MM.1S (cell line): ENCODE results near the gene GTF2F2.

Source experiments
- DNase-seq: peaks from one replicate; pipeline ENCODE4 v3.0.0-alpha.2; 2015
- H2AFZ ChIP-seq: fragments of 300-600 bp; sonication (generic); 2 replicates; pipeline ENCODE4 v1.6.0; 2016; ENCODE audit warnings: antibody characterized with exemption, low read length
- H3F3A ChIP-seq: fragments of 300-600 bp; sonication (generic); 2 replicates; pipeline ENCODE4 v1.6.1; 2016; ENCODE audit warnings: mild to moderate bottlenecking, antibody characterized with exemption, low read length, moderate library complexity, mixed read lengths; ENCODE audit not compliant: insufficient read depth
- H3K27ac ChIP-seq: fragments of 300-600 bp; sonication (generic); 2 replicates; pipeline ENCODE4 v1.5.1; 2016; ENCODE audit warnings: mild to moderate bottlenecking, low read length
- H3K27me3 ChIP-seq: fragments of 300-600 bp; sonication (generic); replicated peaks from 2 replicates; pipeline ENCODE4 v1.6.0; 2016; ENCODE audit warnings: low read length; ENCODE audit not compliant: insufficient read depth
- H3K36me3 ChIP-seq: fragments of 300-600 bp; sonication (generic); replicated peaks from 2 replicates; pipeline ENCODE4 v1.6.1; 2016; ENCODE audit warnings: mild to moderate bottlenecking, low read length, mixed read lengths; ENCODE audit not compliant: insufficient read depth
- H3K4me1 ChIP-seq: fragments of 300-600 bp; sonication (generic); 2 replicates; pipeline ENCODE4 v1.6.1; 2016; ENCODE audit warnings: low read length, mixed read lengths
- H3K4me2 ChIP-seq: fragments of 300-600 bp; sonication (generic); 2 replicates; pipeline ENCODE4 v1.6.0; 2016; ENCODE audit warnings: low read depth, low read length
- H3K4me3 ChIP-seq: fragments of 300-600 bp; sonication (generic); 2 replicates; pipeline ENCODE4 v1.5.1; 2016; ENCODE audit warnings: low read length, mixed read lengths
- H3K79me2 ChIP-seq: fragments of 300-600 bp; sonication (generic); 2 replicates; pipeline ENCODE4 v1.6.1; 2016; ENCODE audit warnings: mixed run types, low read length, mixed read lengths
- H3K9ac ChIP-seq: fragments of 300-600 bp; sonication (generic); 2 replicates; pipeline ENCODE4 v1.6.1; 2016; ENCODE audit warnings: low read length, mixed read lengths
- H3K9me2 ChIP-seq: fragments of 300-600 bp; sonication (generic); replicated peaks from 2 replicates; pipeline ENCODE4 v1.6.1; 2016; ENCODE audit warnings: mild to moderate bottlenecking, low read length, mixed read lengths; ENCODE audit not compliant: insufficient read depth
- H3K9me3 ChIP-seq: fragments of 300-600 bp; sonication (generic); replicated peaks from 2 replicates; pipeline ENCODE4 v1.6.1; 2016; ENCODE audit warnings: mild to moderate bottlenecking, low read length, mixed read lengths; ENCODE audit not compliant: insufficient read depth
- H4K20me1 ChIP-seq: fragments of 300-600 bp; sonication (generic); 2 replicates; pipeline ENCODE4 v1.6.1; 2016; ENCODE audit warnings: mild to moderate bottlenecking, low read length, moderate library complexity, mixed read lengths; ENCODE audit not compliant: insufficient read depth
- EZH2 ChIP-seq: fragments of 300-600 bp; sonication (generic); optimal IDR thresholded peaks from 2 replicates; pipeline ENCODE3; 2017; ENCODE audit warnings: low read depth, mild to moderate bottlenecking, antibody characterized with exemption, low read length, mixed read lengths
- EZH2phosphoT487 ChIP-seq: fragments of 300-600 bp; sonication (generic); IDR thresholded peaks from 2 replicates; pipeline ENCODE4 v1.6.1; 2018; ENCODE audit warnings: antibody characterized with exemption, low read length
- TF ChIP-seq, protein P1 (sequence below): fragments of 300-600 bp; sonication (generic); IDR thresholded peaks from 2 replicates; pipeline ENCODE4 v1.5.1; 2016; ENCODE audit warnings: antibody characterized with exemption, low read length, mixed read lengths

GTF2F2 gene

GRCh38 chr13:45162821-45163220, 42.5 kb downstream of the GTF2F2 start:
- TF ChIP-seq, protein P1, sequence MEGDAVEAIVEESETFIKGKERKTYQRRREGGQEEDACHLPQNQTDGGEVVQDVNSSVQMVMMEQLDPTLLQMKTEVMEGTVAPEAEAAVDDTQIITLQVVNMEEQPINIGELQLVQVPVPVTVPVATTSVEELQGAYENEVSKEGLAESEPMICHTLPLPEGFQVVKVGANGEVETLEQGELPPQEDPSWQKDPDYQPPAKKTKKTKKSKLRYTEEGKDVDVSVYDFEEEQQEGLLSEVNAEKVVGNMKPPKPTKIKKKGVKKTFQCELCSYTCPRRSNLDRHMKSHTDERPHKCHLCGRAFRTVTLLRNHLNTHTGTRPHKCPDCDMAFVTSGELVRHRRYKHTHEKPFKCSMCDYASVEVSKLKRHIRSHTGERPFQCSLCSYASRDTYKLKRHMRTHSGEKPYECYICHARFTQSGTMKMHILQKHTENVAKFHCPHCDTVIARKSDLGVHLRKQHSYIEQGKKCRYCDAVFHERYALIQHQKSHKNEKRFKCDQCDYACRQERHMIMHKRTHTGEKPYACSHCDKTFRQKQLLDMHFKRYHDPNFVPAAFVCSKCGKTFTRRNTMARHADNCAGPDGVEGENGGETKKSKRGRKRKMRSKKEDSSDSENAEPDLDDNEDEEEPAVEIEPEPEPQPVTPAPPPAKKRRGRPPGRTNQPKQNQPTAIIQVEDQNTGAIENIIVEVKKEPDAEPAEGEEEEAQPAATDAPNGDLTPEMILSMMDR = no peak
- TF ChIP-seq EZH2 (no peak), EZH2phosphoT487 (no peak)
- no peak for DNase-seq
- H3K4me1 ChIP-seq = no peaks in the 10 kb centered on the region; the same call in 1 of the 2 replicates
- H3K27me3 ChIP-seq = no peaks in the 10 kb centered on the region
- no peaks in the 10 kb centered on the region for H3K79me2 ChIP-seq
- H4K20me1 ChIP-seq = no peaks in the 10 kb centered on the region
- no peak overlapping the region for H3K4me2 ChIP-seq
- no peaks in the 10 kb centered on the region for H3K36me3 ChIP-seq
- H3K9me3 ChIP-seq = no peaks in the 10 kb centered on the region
- no peak overlapping the region for H2AFZ ChIP-seq
- H3K4me3 ChIP-seq = no peak overlapping the region
- H3K9ac ChIP-seq = no peak overlapping the region
- H3K27ac ChIP-seq = no peak overlapping the region
- no peaks in the 10 kb centered on the region for H3K9me2 ChIP-seq
- 0 out of 2 replicates have a peak, but pooled peaks cover 3% of the 10 kb centered on the region for H3F3A ChIP-seq

- Histone ChIP-seq H3K27ac (no peak overlapping the region), H3K9me3 (no peaks in the 10 kb centered on the region), H2AFZ (no peak overlapping the region), H3K27me3 (no peaks in the 10 kb centered on the region), H3K79me2 (no peaks in the 10 kb centered on the region), H3K4me2 (no peak overlapping the region), H3K9me2 (no peaks in the 10 kb centered on the region), H4K20me1 (no peaks in the 10 kb centered on the region), H3F3A (no peaks in the 10 kb centered on the region), H3K4me3 (no peak overlapping the region), H3K9ac (no peak overlapping the region), H3K4me1 (no peaks in the 10 kb centered on the region), H3K36me3 (no peaks in the 10 kb centered on the region)
- no peak for DNase-seq
- TF ChIP-seq EZH2phosphoT487 (no peak), EZH2 (no peak)
- TF ChIP-seq, protein P1 = no peak
These were observed 46.5 kb downstream of the GTF2F2 start for GRCh38 chr13:45166858-45167257.

DNA sequence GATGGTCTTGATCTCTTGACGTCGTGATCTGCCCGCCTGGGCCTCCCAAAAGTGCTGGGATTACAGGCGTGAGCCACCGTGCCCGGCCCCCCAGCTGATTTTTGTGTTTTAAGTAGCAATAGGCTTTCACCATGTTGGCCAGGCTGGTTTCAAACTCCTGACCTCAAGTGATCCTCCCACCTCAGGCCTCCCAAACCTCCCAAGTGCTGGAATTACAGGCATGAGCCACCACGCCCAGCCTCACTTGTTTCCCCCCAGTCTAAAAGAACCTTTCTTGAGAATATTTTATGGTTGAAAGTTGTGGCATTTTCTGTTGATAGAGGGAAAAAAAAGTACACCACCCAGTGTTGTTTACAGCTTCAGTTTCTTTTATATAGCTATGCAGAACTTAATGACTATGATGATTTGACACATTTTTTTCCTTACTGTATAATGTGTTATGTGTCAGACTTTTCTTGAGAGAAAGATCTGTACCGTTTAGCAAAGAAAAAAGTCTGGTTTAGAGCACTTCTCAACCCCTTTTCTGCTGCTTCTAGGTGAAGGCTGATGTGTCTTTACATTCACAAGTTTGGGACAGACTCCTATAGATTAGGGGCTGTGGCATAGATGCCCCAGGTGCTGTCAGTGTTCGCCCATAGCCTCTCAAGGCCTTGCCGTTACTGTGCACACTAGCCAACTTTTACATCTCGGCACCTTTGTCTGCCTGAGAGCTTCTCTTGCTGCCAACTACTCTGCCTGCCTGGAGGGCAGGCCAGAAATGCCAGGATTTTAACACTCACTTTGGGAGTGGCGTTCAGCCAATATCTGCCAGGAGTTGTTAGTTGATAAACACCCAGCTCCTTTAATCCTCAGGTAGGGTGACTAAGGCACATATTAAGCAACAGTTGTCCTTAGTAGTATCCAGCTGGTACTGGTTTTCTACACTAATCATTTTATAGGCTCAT, 47.6 kb downstream of the GTF2F2 start:
- no peaks in the 10 kb centered on the region for H3K9me2 ChIP-seq
- no peaks in the 10 kb centered on the region for H3K27me3 ChIP-seq
- no peak for DNase-seq
- H3K4me3 ChIP-seq = no peak overlapping the region
- H4K20me1 ChIP-seq = no peaks in the 10 kb centered on the region
- H3K4me1 ChIP-seq = no peaks in the 10 kb centered on the region
- no peak overlapping the region for H2AFZ ChIP-seq
- no peaks in the 10 kb centered on the region for H3K9me3 ChIP-seq
- TF ChIP-seq EZH2 (no peak), EZH2phosphoT487 (no peak)
- TF ChIP-seq, protein P1 = no peak
- no peak overlapping the region for H3K9ac ChIP-seq
- no peak overlapping the region for H3K4me2 ChIP-seq
- no peaks in the 10 kb centered on the region for H3F3A ChIP-seq
- no peak overlapping the region for H3K27ac ChIP-seq
- no peaks in the 10 kb centered on the region for H3K36me3 ChIP-seq
- H3K79me2 ChIP-seq = no peaks in the 10 kb centered on the region
